Panc1 (cell line): ENCODE data around the gene H6PD.

Experiments used
- CTCF ChIP-seq: fragments of 450-650 bp; IDR thresholded peaks from 2 replicates; pipeline ENCODE4 v1.5.1; 2017; ENCODE audit warnings: mild to moderate bottlenecking
- POLR2AphosphoS5 ChIP-seq: IDR thresholded peaks from 2 replicates; pipeline ENCODE4 v1.6.1; 2012; ENCODE audit warnings: mild to moderate bottlenecking, low read depth, low read length, moderate library complexity
- REST ChIP-seq, 2 experiments: IDR thresholded peaks; 2 replicates each; pipeline ENCODE4 v1.6.1; 2011 to 2012; ENCODE audit warnings: low read depth in 2 of 2, control low read depth in 1 of 2, low read length in 1 of 2, mild to moderate bottlenecking in 1 of 2, moderate library complexity in 1 of 2; ENCODE audit not compliant: insufficient read depth in 1 of 2
- SIN3A ChIP-seq: IDR thresholded peaks from 2 replicates; pipeline ENCODE4 v1.6.1; 2012; ENCODE audit warnings: low read depth, mild to moderate bottlenecking, low read length, moderate library complexity, borderline replicate concordance; ENCODE audit not compliant: insufficient read depth
- TCF7L2 ChIP-seq: IDR thresholded peaks from 2 replicates; pipeline ENCODE4 v1.6.1; 2011; ENCODE audit warnings: mild to moderate bottlenecking, low read depth, low read length, inconsistent platforms

GRCh38 chr1:9279172-9279840, 44.7 kb downstream of the H6PD start:
- TF ChIP-seq CTCF = no peak
- no peak for TF ChIP-seq POLR2AphosphoS5
- no peak for TF ChIP-seq SIN3A
- no peak for TF ChIP-seq REST (IDR thresholded peaks at IDR 0.05; ENCODE audit: insufficient read depth in 1 of 2, low read depth in 2 of 2, low read length in 1 of 2)
- no peak for TF ChIP-seq TCF7L2
